Measurements from ENCODE around the gene TNIP1.

DNA sequence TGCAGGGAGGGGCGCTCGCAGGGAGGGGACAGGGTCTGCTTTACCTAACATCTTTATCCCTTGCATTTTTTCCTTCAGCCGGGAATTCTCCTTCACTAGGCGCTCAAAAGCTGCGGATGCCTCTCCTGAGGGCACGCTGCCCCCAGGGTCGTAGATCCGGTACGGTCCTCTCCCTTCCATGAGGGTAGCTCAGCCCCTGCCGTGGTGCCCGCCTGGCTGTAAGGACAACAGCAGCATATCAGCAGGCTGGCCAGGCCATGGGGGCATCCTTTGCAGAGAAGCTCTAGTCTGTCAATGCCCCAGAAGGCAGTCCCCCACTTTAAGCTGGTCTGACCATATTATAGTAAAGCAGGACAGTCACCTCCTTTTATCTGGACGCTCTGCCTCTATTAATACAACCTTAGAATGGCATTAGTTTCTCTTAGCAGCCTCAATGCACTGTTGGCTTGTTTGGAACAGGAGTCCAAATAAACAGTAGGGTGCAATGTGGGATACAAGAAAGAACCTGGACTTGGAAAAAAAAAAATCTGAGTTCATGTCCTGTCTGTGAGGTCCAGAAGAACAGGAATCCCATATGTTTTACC, 15.8 kb downstream of the TNIP1 start:
- TF ChIP-seq, protein P1, sequence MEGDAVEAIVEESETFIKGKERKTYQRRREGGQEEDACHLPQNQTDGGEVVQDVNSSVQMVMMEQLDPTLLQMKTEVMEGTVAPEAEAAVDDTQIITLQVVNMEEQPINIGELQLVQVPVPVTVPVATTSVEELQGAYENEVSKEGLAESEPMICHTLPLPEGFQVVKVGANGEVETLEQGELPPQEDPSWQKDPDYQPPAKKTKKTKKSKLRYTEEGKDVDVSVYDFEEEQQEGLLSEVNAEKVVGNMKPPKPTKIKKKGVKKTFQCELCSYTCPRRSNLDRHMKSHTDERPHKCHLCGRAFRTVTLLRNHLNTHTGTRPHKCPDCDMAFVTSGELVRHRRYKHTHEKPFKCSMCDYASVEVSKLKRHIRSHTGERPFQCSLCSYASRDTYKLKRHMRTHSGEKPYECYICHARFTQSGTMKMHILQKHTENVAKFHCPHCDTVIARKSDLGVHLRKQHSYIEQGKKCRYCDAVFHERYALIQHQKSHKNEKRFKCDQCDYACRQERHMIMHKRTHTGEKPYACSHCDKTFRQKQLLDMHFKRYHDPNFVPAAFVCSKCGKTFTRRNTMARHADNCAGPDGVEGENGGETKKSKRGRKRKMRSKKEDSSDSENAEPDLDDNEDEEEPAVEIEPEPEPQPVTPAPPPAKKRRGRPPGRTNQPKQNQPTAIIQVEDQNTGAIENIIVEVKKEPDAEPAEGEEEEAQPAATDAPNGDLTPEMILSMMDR (IDR thresholded peaks at IDR 0.05) = no peak
- TF ChIP-seq POLR2A (IDR thresholded peaks at IDR 0.05) = no peak
